HG02840 (cell line): Measurements from ENCODE around the gene CBFA2T2.
"Not testable (repeated sequence)": the region's sequence is repeated elsewhere in the genome, so short reads cannot be mapped to it uniquely, and the experiment has no call there.

Source experiments
- ATAC-seq: cut with Tn5 transposase; IDR thresholded peaks from one replicate; pipeline ENCODE4 v1.9.1; 2021; ENCODE audit warnings: mild to moderate bottlenecking, moderate library complexity, moderate number of reproducible peaks; ENCODE audit not compliant: unreplicated experiment, low FRiP score

CBFA2T2 gene

GRCh38 chr20:33606118-33606771 is 116.3 kb downstream of the CBFA2T2 start:
- no peak for ATAC-seq

GRCh38 chr20:33609504-33609903 is 119.6 kb downstream of the CBFA2T2 start:
- ATAC-seq: no peak

GRCh38 chr20:33611106-33611505 is 121.2 kb downstream of the CBFA2T2 start:
- no peak for ATAC-seq

GRCh38 chr20:33612001-33612400 is 122.1 kb downstream of the CBFA2T2 start:
- ATAC-seq: no peak

- no peak for ATAC-seq
Observed at GRCh38 chr20:33621717-33622400, 132.0 kb downstream of the CBFA2T2 start.

- ATAC-seq: no peak
Observed at GRCh38 chr20:33622705-33623365, 132.9 kb downstream of the CBFA2T2 start.

- no peak for ATAC-seq
Observed at GRCh38 chr20:33624399-33624798, 134.5 kb downstream of the CBFA2T2 start.

- ATAC-seq: no peak
Observed at GRCh38 chr20:33626190-33626589, 136.3 kb downstream of the CBFA2T2 start.

GRCh38 chr20:33627577-33628216 is 137.8 kb downstream of the CBFA2T2 start:
- ATAC-seq: no peak

GRCh38 chr20:33629533-33629932 is 139.6 kb downstream of the CBFA2T2 start:
- ATAC-seq: no peak

GRCh38 chr20:33629979-33630378 is 140.1 kb downstream of the CBFA2T2 start:
- no peak for ATAC-seq

- ATAC-seq: no peak
Observed at GRCh38 chr20:33630507-33630906, 140.6 kb downstream of the CBFA2T2 start.

GRCh38 chr20:33631910-33632309 is 142.0 kb downstream of the CBFA2T2 start:
- not testable (repeated sequence) for ATAC-seq

GRCh38 chr20:33635341-33635740 is 145.4 kb downstream of the CBFA2T2 start:
- ATAC-seq: no peak

- no peak for ATAC-seq
Observed at GRCh38 chr20:33636776-33637175, 146.9 kb downstream of the CBFA2T2 start.

GRCh38 chr20:33640287-33640686 is 150.4 kb downstream of the CBFA2T2 start:
- no peak for ATAC-seq

GRCh38 chr20:33644313-33645071 is 154.6 kb downstream of the CBFA2T2 start:
- ATAC-seq: no peak

GRCh38 chr20:33645072-33645358 is 155.1 kb downstream of the CBFA2T2 start:
- no peak for ATAC-seq

GRCh38 chr20:33645396-33645795 is 155.5 kb downstream of the CBFA2T2 start:
- ATAC-seq: no peak

GRCh38 chr20:33646191-33646590 is 156.3 kb downstream of the CBFA2T2 start:
- ATAC-seq: no peak
